ENCODE results near the gene TMEM259.
"Not testable (repeated sequence)": the region's sequence is repeated elsewhere in the genome, so short reads cannot be mapped to it uniquely, and the experiment has no call there.

TMEM259 gene

DNA sequence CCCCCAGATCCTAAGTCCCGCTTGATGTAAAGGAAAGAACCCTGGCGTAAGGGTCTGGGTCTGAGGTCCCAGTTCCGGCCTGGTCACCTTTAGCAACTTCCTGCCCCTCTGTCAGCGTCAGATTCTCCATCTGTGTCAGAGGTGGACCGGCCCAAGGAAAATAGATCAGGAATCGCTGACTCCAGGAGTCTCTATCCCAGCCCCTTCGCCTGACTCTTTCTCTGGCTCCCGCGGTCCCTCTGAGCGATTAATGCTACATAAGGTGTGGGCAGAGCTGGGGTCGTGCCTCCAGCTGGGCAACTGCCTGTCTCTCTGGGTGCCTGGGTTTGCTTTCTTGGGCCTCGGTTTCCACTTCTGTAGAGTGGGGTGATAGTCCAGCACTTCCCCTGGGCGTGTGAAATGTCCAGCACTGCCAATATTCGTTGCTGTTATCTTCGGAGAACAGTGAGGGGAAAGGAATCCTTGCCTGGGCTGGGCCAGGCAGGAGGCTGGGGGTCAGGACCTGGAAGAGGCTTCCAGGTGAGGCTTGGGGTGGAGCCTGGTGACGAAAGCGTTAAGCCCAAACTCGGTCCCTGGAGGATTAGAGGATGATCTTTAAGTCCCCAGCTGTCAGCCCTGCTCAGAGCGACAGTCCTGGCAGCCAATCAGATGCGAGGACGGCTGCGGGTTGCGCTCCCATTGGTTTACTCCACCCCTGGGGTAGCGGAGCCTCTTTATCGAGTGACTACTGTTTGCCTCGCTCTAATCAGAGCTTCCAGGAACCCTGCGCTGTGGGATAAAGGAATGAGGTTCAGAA lies 19.8 kb upstream of the TMEM259 start:
- peak; percentile 76 for DNase-seq (ENCODE audit: low read depth)

GRCh38 chr19:1039646-1040475 lies 18.9 kb upstream of the TMEM259 start, which contains the start of gene ABCA7:
Gene ABCA7, plus strand, starts transcription at chr19:1040107. Its CDS starts 1,255 bp downstream, at chr19:1041362.
- peak; percentile 99 for DNase-seq (ENCODE audit: low read depth)

DNA sequence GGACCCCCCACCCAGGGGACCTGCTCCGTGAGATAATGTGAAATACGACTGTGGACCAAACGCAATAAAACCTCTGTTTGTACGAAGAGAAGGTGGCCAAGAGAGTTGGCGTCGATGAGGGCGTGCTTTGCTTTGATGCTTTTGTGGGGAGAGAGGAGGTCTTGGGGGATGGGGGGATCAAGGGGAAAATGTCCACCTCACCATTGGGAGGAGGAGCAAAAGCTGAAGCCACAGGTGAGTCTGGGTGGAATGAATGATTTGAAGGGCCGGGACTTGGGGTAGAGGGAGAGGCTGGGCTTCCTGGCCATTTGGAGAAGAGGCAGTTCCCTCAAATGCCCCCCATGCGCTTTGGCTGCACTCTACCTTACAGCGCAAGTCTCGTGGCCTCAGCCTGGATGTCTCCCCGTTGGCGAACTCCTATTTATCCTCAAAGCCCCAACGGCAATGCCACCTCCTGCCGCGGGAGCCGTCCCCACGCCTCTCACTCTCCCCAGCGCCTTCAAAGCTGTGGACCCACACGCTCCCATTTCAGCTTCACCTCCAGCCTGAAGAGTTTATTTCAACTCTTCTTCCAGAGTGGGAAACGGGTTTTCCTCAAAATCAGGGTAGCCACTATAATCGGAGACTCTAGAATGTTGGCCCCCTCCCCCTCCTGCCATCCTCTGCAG lies 18.2 kb upstream of the TMEM259 start:
- no peak for DNase-seq (ENCODE audit: low read depth)

DNA sequence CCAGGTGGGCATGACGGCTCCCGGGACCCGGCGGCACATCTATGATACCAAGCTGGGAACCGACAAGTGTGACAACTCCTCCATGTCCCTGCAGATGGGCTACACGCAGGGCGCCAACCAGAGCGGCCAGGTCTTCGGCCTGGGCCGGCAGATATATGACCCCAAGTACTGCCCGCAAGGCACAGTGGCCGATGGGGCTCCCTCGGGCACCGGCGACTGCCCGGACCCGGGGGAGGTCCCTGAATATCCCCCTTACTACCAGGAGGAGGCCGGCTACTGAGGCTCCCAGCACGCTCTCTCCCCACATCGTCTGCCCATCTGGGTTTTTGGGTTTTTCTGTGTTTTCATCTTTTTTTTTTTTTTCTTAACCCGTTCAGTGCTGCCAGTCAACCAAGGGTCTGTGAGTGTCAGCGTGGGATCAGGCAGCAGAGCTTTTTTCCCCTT lies 16.7 kb upstream of the TMEM259 start:
- no peak for DNase-seq (ENCODE audit: low read depth)

- DNase-seq (ENCODE audit: low read depth) = no peak
Measured at GRCh38 chr19:1035998-1036621, 15.2 kb upstream of the TMEM259 start.

GRCh38 chr19:1032264-1032867 lies 11.4 kb upstream of the TMEM259 start:
- DNase-seq (ENCODE audit: low read depth) = no peak

GRCh38 chr19:1028062-1028926 lies 7.4 kb upstream of the TMEM259 start:
- DNase-seq (ENCODE audit: low read depth) = no peak

- DNase-seq (ENCODE audit: low read depth) = no peak
Measured at GRCh38 chr19:1027650-1028061, 6.7 kb upstream of the TMEM259 start.

- no peak for DNase-seq (ENCODE audit: low read depth)
Measured at GRCh38 chr19:1026783-1027649, 6.1 kb upstream of the TMEM259 start.

GRCh38 chr19:1025960-1026782 lies 5.2 kb upstream of the TMEM259 start, which contains the start of gene CNN2:
Gene CNN2, plus strand, starts transcription at chr19:1026608. Its CDS starts 54 bp downstream, at chr19:1026662.
- DNase-seq (ENCODE audit: low read depth) = peak; percentile 46

GRCh38 chr19:1025080-1025479 lies 4.2 kb upstream of the TMEM259 start:
- DNase-seq (ENCODE audit: low read depth) = not testable (repeated sequence)

DNA sequence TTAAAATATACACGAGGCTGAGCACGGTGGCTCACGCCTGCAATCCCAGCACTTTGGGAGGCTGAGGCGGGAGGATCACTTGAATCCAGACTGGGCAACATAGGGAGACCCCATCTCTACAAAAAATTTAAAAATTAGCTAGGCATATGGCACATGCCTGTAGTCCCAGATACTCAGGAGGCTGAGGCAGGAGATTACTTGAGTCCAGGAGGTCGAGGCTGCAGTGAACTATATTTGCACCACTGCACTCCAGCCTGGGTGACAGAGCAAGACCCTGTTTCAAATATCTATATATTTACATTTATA lies 2.9 kb upstream of the TMEM259 start:
- not testable (repeated sequence) for DNase-seq (ENCODE audit: low read depth)

DNA sequence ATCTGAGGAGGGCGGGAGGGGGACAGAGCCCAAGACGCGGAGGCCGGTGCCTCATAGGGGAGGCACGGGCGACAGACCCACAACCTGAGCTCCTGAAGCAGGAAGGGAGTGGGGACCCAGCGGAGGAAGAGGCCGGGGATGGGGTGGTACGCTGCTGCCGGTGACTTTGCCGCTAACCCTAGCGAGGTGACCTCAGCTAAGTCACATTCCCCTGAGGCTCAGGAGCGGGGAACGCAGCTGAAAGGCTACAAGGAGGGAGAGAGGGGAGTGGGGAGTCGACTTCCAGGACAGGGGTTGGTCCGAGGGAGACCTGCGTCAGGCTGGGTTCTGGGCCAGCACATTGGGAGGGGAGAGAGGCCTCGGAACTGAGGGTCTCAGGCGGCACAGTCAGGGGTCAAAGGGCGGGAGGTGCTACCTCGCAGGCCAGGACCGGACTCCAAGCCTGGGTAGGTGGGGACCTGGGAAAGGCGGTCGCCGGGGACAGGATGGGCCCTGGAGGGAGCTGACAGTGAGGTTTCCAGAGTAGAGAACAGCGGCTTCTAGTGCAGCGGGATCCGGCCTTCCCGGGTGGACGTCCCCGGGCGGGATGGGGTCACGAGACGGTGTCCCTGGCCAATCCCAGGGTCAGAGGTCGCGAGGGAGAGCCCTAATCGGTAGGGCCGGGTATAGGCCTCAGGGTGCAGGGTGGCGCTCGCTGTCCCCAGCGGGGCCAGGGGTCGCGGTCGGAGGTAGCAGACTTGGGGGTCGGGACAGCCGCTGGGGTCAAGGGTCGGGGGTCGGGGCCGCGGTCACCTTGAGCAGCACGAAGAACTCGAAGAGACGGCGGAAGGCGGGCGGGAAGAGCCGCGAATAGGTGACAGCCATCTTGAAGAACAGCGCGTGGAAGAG lies 699 bp downstream of the TMEM259 start:
- no peak for DNase-seq (ENCODE audit: low read depth)

DNA sequence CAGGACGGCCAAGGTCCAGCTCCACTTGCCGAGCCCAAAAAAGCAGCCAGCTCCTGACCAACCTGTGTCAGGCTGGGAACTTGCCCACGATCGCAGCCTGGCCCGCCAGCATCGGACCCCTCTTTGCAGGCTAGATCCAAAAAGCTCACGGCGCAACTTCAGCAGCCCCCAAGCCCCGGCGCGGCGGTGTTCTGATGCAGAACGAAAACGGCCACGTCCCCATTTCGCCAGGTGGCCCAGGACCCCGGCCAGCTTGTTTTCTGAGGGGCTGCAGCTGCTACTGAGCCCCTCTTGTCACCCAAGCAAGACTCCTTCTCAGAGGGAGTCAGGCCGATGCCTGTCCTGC lies 1.3 kb downstream of the TMEM259 start:
- no peak for DNase-seq (ENCODE audit: low read depth)

DNA sequence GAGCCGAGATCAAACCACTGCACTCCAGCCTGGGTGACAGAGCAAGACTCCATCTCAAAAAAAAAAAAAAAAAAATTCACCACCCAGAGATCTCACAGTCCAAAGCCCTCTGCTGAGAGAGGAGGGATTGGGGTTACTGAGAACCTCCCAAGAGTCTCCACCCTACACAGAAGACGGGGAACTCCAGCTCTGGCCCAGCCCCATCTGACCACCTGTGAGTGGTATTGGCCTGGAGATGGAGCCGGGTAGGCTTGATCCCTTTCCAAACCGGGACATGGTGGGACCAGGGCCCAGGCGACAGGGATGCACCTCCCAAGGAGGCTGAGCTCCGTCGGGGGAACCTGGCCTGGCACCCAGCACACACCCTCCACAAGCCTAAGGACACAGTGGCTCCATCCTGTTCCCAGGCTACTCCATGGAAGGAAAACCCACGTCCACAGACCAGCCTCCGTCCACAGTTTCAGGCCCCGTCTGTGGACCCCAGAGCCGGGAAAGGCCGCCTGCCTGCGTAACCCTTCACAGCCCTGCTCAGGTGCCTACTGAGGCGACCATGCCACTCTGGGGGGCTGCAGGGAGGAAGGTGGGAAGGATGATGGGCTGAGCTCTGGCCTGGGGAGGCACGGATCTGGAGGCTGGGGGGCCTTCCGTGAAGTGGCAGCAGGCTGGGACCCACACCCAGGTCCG lies 1.8 kb downstream of the TMEM259 start:
- no peak for DNase-seq (ENCODE audit: low read depth)

DNA sequence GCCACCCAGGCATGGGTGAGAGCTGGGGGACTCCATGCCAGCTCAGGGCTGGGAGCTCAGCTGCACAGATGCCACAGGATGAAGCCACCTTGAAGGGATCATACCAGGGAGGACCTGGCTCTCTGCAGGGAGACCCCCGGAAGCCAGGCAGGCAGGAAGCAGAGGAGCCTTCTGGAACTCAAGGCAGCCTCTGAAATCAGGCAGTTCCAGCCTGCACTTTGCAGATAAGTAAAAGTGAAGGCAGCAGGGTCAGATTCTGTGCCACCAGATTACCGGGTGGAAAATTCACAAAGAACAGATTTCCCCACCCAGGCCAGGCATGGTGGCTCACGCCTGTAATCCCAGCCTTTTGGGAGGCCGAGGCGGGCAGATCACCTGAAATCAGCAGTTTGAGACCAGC lies 2.5 kb downstream of the TMEM259 start:
- DNase-seq (ENCODE audit: low read depth) = no peak

DNA sequence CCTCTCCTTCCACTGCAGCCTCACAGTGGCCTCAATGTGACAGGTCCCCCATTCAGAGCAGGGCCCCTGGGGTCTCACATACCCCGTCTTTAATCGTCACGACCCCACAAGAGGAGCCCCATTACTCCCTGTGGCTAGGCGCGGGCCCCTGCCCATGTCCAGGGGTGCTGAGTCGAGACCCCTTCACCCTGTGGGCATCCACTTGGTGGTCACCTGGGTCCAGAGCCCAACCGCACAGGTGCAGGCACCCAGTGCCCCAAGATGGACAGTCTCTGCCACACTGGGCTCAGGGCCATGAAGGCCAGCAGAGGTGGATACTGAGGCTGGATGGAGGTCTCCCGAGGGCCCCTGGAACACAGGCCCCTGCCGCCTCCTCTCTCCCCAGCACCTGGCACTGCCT lies 3.0 kb downstream of the TMEM259 start:
- no peak for DNase-seq (ENCODE audit: low read depth)
